HuH-7.5 (cell line): ENCODE results near the gene SOX11.

Source experiments
- DNase-seq: peaks from one replicate; pipeline ENCODE4 v3.0.0; 2011; ENCODE audit warnings: low spot score

Gene SOX11

GRCh38 chr2:5692561-5693286, 540 bp downstream of the SOX11 start:
- no peak for DNase-seq

- no peak for DNase-seq
Observed at GRCh38 chr2:5693287-5694201, 1.4 kb downstream of the SOX11 start.

GRCh38 chr2:5694306-5694705, 2.1 kb downstream of the SOX11 start:
- DNase-seq, result no peak

GRCh38 chr2:5695654-5696403, 3.6 kb downstream of the SOX11 start:
- no peak for DNase-seq

- DNase-seq, result no peak
Observed at GRCh38 chr2:5696404-5696944, 4.3 kb downstream of the SOX11 start.

- no peak for DNase-seq
Observed at GRCh38 chr2:5696945-5697521, 4.8 kb downstream of the SOX11 start.

- no peak for DNase-seq
Observed at GRCh38 chr2:5697562-5697961, 5.4 kb downstream of the SOX11 start.

- DNase-seq, result no peak
Observed at GRCh38 chr2:5698134-5698533, 6.0 kb downstream of the SOX11 start.

- no peak for DNase-seq
Observed at GRCh38 chr2:5699963-5700362, 7.8 kb downstream of the SOX11 start.

- DNase-seq, result no peak
Observed at GRCh38 chr2:5700551-5700950, 8.4 kb downstream of the SOX11 start.

- DNase-seq, result no peak
Observed at GRCh38 chr2:5701266-5701665, 9.1 kb downstream of the SOX11 start.

GRCh38 chr2:5703166-5703565, 11.0 kb downstream of the SOX11 start:
- DNase-seq, result no peak

GRCh38 chr2:5705490-5705889, 13.3 kb downstream of the SOX11 start:
- no peak for DNase-seq

GRCh38 chr2:5706717-5707455, 14.7 kb downstream of the SOX11 start:
- no peak for DNase-seq

- no peak for DNase-seq
Observed at GRCh38 chr2:5710615-5711014, 18.4 kb downstream of the SOX11 start.

- DNase-seq, result no peak
Observed at GRCh38 chr2:5713101-5713500, 20.9 kb downstream of the SOX11 start.

GRCh38 chr2:5719629-5720334, 27.6 kb downstream of the SOX11 start:
- no peak for DNase-seq

- DNase-seq, result no peak
Observed at GRCh38 chr2:5720426-5720825, 28.2 kb downstream of the SOX11 start.

- no peak for DNase-seq
Observed at GRCh38 chr2:5722236-5722635, 30.1 kb downstream of the SOX11 start.
